Effector memory CD8-positive, alpha-beta T cell (primary cell): ENCODE results near the gene KRTAP5-9.
"Not testable (repeated sequence)": the region's sequence is repeated elsewhere in the genome, so short reads cannot be mapped to it uniquely, and the experiment has no call there.

Experiments used
- ATAC-seq: fragments of 150-1000 bp; cut with Tn5 transposase; replicated peaks from 2 replicates; pipeline ENCODE4 v1.10.0; 2021; ENCODE audit warnings: mild to moderate bottlenecking, moderate library complexity
- DNase-seq, 3 experiments: peaks; one replicate each; pipeline ENCODE4 v3.0.0; 2021
- H3K27ac Mint-ChIP-seq, 2 donors: one replicate each; pipeline ENCODE4 v1.8.0; 2022; ENCODE audit warnings: mild to moderate bottlenecking in 2 of 2, mixed read lengths in 2 of 2, moderate library complexity in 2 of 2
- H3K27me3 Mint-ChIP-seq, 2 donors: one replicate each; pipeline ENCODE4 v1.8.0; 2022; ENCODE audit warnings: mixed read lengths in 2 of 2
- H3K36me3 Mint-ChIP-seq: one replicate; pipeline ENCODE4 v1.8.0; 2022; ENCODE audit warnings: mild to moderate bottlenecking, moderate library complexity, mixed read lengths; ENCODE audit not compliant: insufficient read depth
- H3K4me1 Mint-ChIP-seq, 2 donors: one replicate each; pipeline ENCODE4 v1.8.0; 2022; ENCODE audit warnings: low read depth in 2 of 2, mixed read lengths in 2 of 2
- H3K4me3 Mint-ChIP-seq, 2 donors: one replicate each; pipeline ENCODE4 v1.8.0; 2022; ENCODE audit warnings: mild to moderate bottlenecking in 2 of 2, mixed read lengths in 2 of 2, moderate library complexity in 2 of 2
- H3K9me3 Mint-ChIP-seq, 2 donors: one replicate each; pipeline ENCODE4 v1.8.0; 2022; ENCODE audit warnings: mixed read lengths in 2 of 2

Gene KRTAP5-9

DNA sequence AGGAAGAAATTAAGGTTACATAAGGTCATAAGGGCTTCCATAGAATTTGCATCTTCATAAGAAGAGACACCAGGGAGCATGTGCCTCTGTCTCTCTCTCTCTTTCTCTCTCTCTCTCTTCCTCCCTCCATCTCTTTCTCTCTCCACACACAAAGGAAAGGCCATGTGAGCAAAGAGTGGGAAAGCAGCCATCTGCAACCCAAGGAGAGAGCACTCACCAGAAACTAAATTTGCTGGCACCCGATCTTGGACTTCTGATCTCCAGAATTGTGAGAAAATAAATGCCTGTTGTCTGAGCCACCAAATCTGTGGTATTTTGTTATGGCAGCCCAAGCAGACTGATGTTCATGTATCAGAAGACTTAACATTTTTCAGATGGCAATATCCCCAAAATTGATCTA, 10.8 kb downstream of the KRTAP5-9 start:
- ATAC-seq (no peak), DNase-seq (no peak)
- Mint-ChIP-seq H3K27ac (no peak overlapping the region), H3K4me3 (no peak overlapping the region), H3K9me3 (no peaks in the 10 kb centered on the region), H3K27me3 (peaks cover 35 to 44% of the 10 kb centered on the region in 2 donors), H3K4me1 (no peaks in the 10 kb centered on the region), H3K36me3 (no peaks in the 10 kb centered on the region)

GRCh38 chr11:71562120-71562519, 13.9 kb downstream of the KRTAP5-9 start:
- no peak overlapping the region for H3K27ac Mint-ChIP-seq
- H3K27me3 Mint-ChIP-seq = peaks cover 53 to 63% of the 10 kb centered on the region in 2 donors
- no peaks in the 10 kb centered on the region for H3K9me3 Mint-ChIP-seq
- ATAC-seq (no peak), DNase-seq (no peak)
- no peaks in the 10 kb centered on the region for H3K36me3 Mint-ChIP-seq
- H3K4me3 Mint-ChIP-seq = no peak overlapping the region
- peaks cover 0 to 2% of the 10 kb centered on the region in 2 donors for H3K4me1 Mint-ChIP-seq

- no peak for DNase-seq
- no peak overlapping the region for H3K27ac Mint-ChIP-seq
- peaks cover 57 to 67% of the 10 kb centered on the region in 2 donors for H3K27me3 Mint-ChIP-seq
- peaks cover 0 to 2% of the 10 kb centered on the region in 2 donors for H3K4me1 Mint-ChIP-seq
- no peak for ATAC-seq
- no peak overlapping the region for H3K4me3 Mint-ChIP-seq
- no peaks in the 10 kb centered on the region for H3K36me3 Mint-ChIP-seq
- no peaks in the 10 kb centered on the region for H3K9me3 Mint-ChIP-seq
Observed at GRCh38 chr11:71563406-71563805, 15.2 kb downstream of the KRTAP5-9 start.

GRCh38 chr11:71564430-71564829, 16.2 kb downstream of the KRTAP5-9 start:
- no peak for DNase-seq
- no peak overlapping the region for H3K4me3 Mint-ChIP-seq
- H3K9me3 Mint-ChIP-seq = no peaks in the 10 kb centered on the region
- no peak overlapping the region for H3K27ac Mint-ChIP-seq
- H3K27me3 Mint-ChIP-seq = peaks cover 52 to 61% of the 10 kb centered on the region in 2 donors
- H3K4me1 Mint-ChIP-seq = peaks cover 0 to 2% of the 10 kb centered on the region in 2 donors
- no peak for ATAC-seq
- no peaks in the 10 kb centered on the region for H3K36me3 Mint-ChIP-seq

DNA sequence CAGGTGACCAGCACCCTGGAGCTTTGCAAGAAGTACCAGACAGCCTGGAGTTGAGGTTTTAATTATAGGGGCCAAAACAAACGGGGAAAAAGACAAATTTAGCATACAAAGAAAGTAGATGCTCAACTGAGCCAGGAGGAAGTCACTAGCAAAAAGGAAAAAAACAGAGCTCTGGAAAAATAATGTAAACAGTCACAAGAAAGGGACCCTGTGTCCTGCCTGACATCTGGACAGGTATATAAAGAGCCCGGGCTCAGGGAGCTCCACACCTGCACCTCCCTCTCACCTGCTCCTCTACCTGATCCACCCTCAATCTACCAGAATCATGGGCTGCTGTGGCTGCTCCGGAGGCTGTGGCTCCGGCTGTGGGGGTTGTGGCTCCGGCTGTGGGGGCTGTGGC, 17.0 kb downstream of the KRTAP5-9 start, which contains the start of gene KRTAP5-10:
Gene KRTAP5-10, plus strand, starts transcription at position 301 of the 400 bp plus-strand sequence. Its CDS starts 25 bp downstream, at position 326.
- Mint-ChIP-seq H3K9me3 (no peaks in the 10 kb centered on the region), H3K4me1 (peaks cover 0 to 2% of the 10 kb centered on the region in 2 donors)

GRCh38 chr11:71566081-71566620, 17.9 kb downstream of the KRTAP5-9 start:
- no peak for DNase-seq
- Mint-ChIP-seq H3K27ac (no peak overlapping the region), H3K27me3 (peaks cover 53 to 62% of the 10 kb centered on the region in 2 donors), H3K36me3 (no peaks in the 10 kb centered on the region), H3K9me3 (no peaks in the 10 kb centered on the region), H3K4me3 (no peak overlapping the region), H3K4me1 (peaks cover 0 to 2% of the 10 kb centered on the region in 2 donors)
- no peak for ATAC-seq

More for the DNA sequence above, 17.0 kb downstream of the KRTAP5-9 start, which contains the start of gene KRTAP5-10:
- Mint-ChIP-seq H3K36me3 (no peaks in the 10 kb centered on the region), H3K4me3 (no peak within 1 kb of the TSS), H3K27ac (no peak within 1 kb of the TSS), H3K27me3 (peaks cover 52 to 60% of the 10 kb centered on the region in 2 donors)
- ATAC-seq (no peak), DNase-seq (no peak)

DNA sequence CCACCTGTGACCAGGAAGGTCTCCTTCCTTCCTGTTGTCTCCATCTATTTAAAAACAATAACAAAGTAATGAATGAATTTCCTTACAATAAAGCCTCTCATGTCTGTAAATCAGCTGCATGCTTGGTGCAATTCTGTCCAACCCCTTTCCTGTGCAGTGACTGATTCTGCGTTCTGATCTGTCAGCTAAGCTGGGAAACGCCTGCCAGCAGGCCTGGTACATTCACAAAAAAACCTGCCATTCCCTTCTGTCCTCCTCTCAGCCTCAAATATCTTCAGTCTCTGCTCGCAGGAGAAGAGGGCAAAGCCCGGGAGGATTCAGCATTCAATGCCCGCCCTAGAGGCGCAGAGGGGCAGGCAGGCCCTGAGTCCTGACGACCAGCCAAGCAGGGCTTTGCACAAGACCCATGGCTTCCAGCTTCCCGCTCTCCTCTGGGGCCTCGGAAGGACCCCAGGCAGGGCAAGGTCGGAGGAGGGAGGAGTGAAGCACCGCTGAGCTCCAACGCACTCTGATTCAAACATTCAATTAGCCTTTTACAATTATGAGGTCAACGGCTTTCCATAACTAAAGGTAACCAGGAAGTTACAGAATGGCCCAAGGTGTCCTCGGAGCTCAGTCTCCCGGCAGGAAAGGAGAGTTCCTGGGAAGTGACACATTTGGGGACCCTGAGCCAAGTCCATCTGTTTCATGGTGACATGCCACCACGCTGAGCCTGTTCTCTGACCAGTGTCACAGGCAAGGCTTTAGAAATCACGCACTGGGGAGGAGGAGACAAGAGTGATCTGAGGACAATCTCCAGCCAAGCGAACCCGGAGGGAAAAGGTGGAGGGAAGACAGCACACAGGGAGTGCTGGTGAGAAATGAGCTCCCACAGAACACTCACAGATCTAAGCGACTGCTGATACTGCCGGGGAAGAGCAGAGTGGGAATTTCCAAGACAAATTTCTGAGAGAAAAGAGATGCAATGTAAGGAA, 18.7 kb downstream of the KRTAP5-9 start:
- H3K4me3 Mint-ChIP-seq, DNase-seq, H3K27ac Mint-ChIP-seq, H3K36me3 Mint-ChIP-seq, H3K4me1 Mint-ChIP-seq, H3K9me3 Mint-ChIP-seq, ATAC-seq: not testable (repeated sequence)
- peaks cover 47 to 56% of the 10 kb centered on the region in 2 donors for H3K27me3 Mint-ChIP-seq

DNA sequence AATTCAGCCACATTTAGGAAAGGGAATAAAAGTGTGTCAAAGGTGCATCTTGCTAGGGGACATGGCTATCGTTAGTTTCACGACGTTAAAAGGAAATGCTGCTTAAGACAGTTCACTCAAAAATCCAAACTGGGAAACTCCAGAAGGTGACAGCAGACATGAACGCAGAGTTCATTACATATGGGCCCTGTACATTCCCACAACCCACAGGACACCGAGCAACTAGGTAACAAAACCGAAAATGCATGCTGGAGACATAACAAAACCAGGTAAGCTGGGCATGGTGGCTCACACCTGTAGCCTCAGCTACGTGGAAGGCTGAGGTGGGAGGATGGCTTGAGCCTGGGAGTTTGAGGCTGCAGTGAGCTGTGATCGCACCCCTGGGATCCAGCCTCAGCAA, 19.4 kb downstream of the KRTAP5-9 start:
- not testable (repeated sequence) for DNase-seq, H3K4me1 Mint-ChIP-seq, H3K36me3 Mint-ChIP-seq, H3K4me3 Mint-ChIP-seq, H3K27ac Mint-ChIP-seq, ATAC-seq, H3K9me3 Mint-ChIP-seq
- peaks cover 47 to 54% of the 10 kb centered on the region in 2 donors for H3K27me3 Mint-ChIP-seq

GRCh38 chr11:71568704-71569349, 20.6 kb downstream of the KRTAP5-9 start:
- Mint-ChIP-seq H3K4me3 (no peak overlapping the region), H3K27ac (no peak overlapping the region), H3K27me3 (peaks cover 36 to 44% of the 10 kb centered on the region in 2 donors), H3K4me1 (peaks cover 0 to 2% of the 10 kb centered on the region in 2 donors), H3K36me3 (no peaks in the 10 kb centered on the region), H3K9me3 (no peaks in the 10 kb centered on the region)
- ATAC-seq = no peak
- no peak for DNase-seq

DNA sequence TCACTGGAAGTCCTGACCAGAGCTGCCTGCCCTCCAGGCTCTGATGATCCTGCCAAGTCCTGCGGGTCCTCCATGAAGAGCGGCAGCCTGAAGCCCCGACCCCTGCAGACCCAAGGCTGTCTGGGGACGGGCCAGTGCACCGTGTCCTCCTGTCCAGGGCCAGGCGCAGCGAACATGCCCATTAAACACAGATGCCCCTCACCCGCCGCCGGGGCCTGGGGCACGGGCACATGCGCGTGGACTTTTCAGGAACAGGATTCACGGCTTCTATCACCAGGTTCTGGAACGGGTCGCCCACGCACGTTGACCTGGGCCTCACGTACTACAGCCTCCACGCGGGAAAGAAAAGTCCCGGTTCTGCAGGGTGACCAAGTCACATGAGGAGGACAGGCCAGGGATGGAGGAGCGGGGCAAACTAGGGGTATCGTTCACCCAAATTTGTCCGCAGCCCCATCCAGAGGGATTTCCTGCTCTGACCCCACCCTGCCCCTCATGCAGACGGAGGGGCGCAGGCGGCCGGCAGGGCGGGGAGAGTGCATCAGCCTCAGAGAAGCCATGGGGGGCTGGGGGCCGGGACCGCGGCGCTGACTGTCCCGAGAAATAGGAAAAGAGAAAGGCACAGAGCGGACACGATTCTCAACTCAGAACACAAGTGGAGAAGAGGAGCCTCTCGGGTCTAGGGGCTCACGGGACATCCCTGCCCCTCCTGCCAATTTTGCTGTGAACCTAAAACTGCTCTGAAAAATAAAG, 23.1 kb downstream of the KRTAP5-9 start:
- H3K27me3 Mint-ChIP-seq = peaks cover 19 to 29% of the 10 kb centered on the region in 2 donors
- not testable (repeated sequence) for H3K9me3 Mint-ChIP-seq, H3K4me3 Mint-ChIP-seq, H3K4me1 Mint-ChIP-seq, ATAC-seq, H3K27ac Mint-ChIP-seq, H3K36me3 Mint-ChIP-seq, DNase-seq

- DNase-seq (no peak), ATAC-seq (no peak)
- Mint-ChIP-seq H3K36me3 (no peaks in the 10 kb centered on the region), H3K27ac (no peak overlapping the region), H3K9me3 (no peaks in the 10 kb centered on the region), H3K4me3 (no peak overlapping the region), H3K4me1 (no peaks in the 10 kb centered on the region), H3K27me3 (peaks cover 6 to 17% of the 10 kb centered on the region in 2 donors)
Observed at GRCh38 chr11:71572811-71573210, 24.6 kb downstream of the KRTAP5-9 start.

DNA sequence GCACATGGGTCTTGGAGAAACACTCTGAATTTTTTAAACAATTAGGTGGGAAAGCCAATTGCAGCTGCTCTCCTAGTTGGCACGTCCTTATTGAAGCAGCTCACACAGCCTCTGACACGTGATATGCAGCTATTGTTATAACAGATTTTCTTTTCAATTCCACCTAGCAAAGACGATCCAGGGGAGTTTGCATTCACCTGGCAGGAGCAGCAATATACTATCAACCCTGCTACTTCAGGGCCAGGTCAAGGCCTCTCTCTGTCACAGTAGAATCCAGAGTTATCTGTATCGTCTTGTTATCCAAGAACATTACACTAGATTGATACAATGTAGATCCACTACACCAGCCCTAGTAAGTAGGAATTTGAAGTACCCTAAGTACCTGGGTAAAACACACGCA, 26.2 kb downstream of the KRTAP5-9 start:
- Mint-ChIP-seq H3K36me3 (no peaks in the 10 kb centered on the region), H3K4me1 (no peaks in the 10 kb centered on the region), H3K4me3 (no peak overlapping the region), H3K27ac (no peak overlapping the region), H3K27me3 (peaks cover 6 to 17% of the 10 kb centered on the region in 2 donors), H3K9me3 (no peaks in the 10 kb centered on the region)
- ATAC-seq (no peak), DNase-seq (no peak)
